K562 (cell line): ENCODE data around the gene MACF1. TPM values are rescaled to one million over a fixed set of nuclear protein-coding genes. Genes with fewer than 3 reads are reported as not detected.

ENCODE experiments used
- ATAC-seq: fragments of 200-7000 bp; cut with Tn5 transposase; 3 replicates; pipeline ENCODE4 v1.9.1; 2020; ENCODE audit warnings: moderate library complexity
- BruUV-seq: library from RNA; stranded (reverse); fragments of 400-500 nt; replicated peaks from 2 replicates; lab custom pipeline; 2021; lab: Mats Ljungman, UMichigan
- CTCF ChIA-PET: fragments of 300-600 bp; formaldehyde crosslinking; extraction: SDS; loops from one replicate; lab custom pipeline; 2021; ENCODE audit warnings: low intra/inter-chr PET ratio; lab: Yijun Ruan, JAX
- POLR2A ChIA-PET: fragments of 300-600, 350-650 bp; sonication (Branson Sonifier 250); formaldehyde crosslinking; extraction: SDS; loops from one replicate; lab custom pipeline; 2021; ENCODE audit warnings: antibody characterized with exemption, inconsistent platforms; lab: Yijun Ruan, JAX
- DNase-seq, 4 experiments: peaks; one replicate each; pipeline versions ENCODE4 v3.0.0 to v3.0.0-alpha.2; 2011 to 2018; ENCODE audit warnings: low spot score in 3 of 4, mixed read lengths in 3 of 4; ENCODE audit errors: extremely low read depth in 1 of 4
- FAIRE-seq: peaks from 2 replicates; lab custom pipeline; 2011; peaks lifted over from hg19 to GRCh38; lab: Jason Lieb, UNC
- H2AFZ ChIP-seq: 2 replicates; pipeline ENCODE4 v1.6.0; 2011; ENCODE audit warnings: low read depth, low read length, control low read depth, inconsistent platforms
- H3K27ac ChIP-seq: fragments of 200-600 bp; 3 replicates; pipeline ENCODE4 v1.8.0; 2011; ENCODE audit warnings: low read depth, mild to moderate bottlenecking, control low read depth, inconsistent platforms, low read length, moderate library complexity, mixed read lengths; ENCODE audit errors: extremely low read depth
- H3K27me3 ChIP-seq, 2 experiments: fragments of 300-600 bp in 1 of 2; 2 replicates in 1 of 2; 3 replicates in 1 of 2; pipeline versions ENCODE4 v1.6.0 to v1.8.0; 2011; ENCODE audit warnings: inconsistent platforms in 2 of 2, low read length in 2 of 2, mild to moderate bottlenecking in 1 of 2, mixed read lengths in 1 of 2, moderate library complexity in 1 of 2; ENCODE audit not compliant: control insufficient read depth in 2 of 2, insufficient read depth in 2 of 2
- H3K36me3 ChIP-seq: fragments of 300-600 bp; 3 replicates; pipeline ENCODE4 v1.8.0; 2011; ENCODE audit warnings: mild to moderate bottlenecking, low read length, inconsistent platforms; ENCODE audit not compliant: control insufficient read depth, insufficient read depth
- H3K4me1 ChIP-seq, 2 experiments: fragments of 200-600 bp in 1 of 2; replicated peaks in 1 of 2; 2 replicates in 1 of 2; 3 replicates in 1 of 2; pipeline versions ENCODE4 v1.5.1 to v1.8.0; 2011; ENCODE audit warnings: inconsistent platforms in 2 of 2, low read length in 2 of 2, mild to moderate bottlenecking in 1 of 2, mixed read lengths in 1 of 2, moderate library complexity in 1 of 2; ENCODE audit not compliant: control insufficient read depth in 2 of 2, insufficient read depth in 2 of 2
- H3K4me2 ChIP-seq: 2 replicates; pipeline ENCODE4 v1.6.1; 2011; ENCODE audit warnings: low read length, control low read depth, inconsistent platforms, mixed read lengths; ENCODE audit not compliant: insufficient read depth
- H3K4me3 ChIP-seq: fragments of 200-600 bp; sonication (generic), shearing (Covaris generic); 2 replicates; pipeline ENCODE4 v1.5.1; 2016; ENCODE audit warnings: control low read depth, inconsistent platforms
- H3K79me2 ChIP-seq: fragments of 200-600 bp; 3 replicates; pipeline ENCODE4 v1.8.0; 2011; ENCODE audit warnings: low read length, inconsistent platforms; ENCODE audit not compliant: control insufficient read depth, insufficient read depth
- H3K9ac ChIP-seq, 2 experiments: 2 replicates each; pipeline versions ENCODE4 v1.6.0 to v1.6.1; 2011; ENCODE audit warnings: low read depth in 2 of 2, low read length in 2 of 2, control low read depth in 1 of 2, inconsistent platforms in 1 of 2, mild to moderate bottlenecking in 1 of 2, mixed read lengths in 1 of 2; ENCODE audit not compliant: insufficient read depth in 1 of 2
- H3K9me1 ChIP-seq: one replicate; pipeline ENCODE4 v1.6.0; 2011; ENCODE audit warnings: inconsistent platforms, mild to moderate bottlenecking, low read length, moderate library complexity; ENCODE audit not compliant: control insufficient read depth, insufficient read depth
- H3K9me3 ChIP-seq: replicated peaks from 2 replicates; pipeline ENCODE4 v1.5.1; 2011; ENCODE audit warnings: low read depth, low read length, inconsistent platforms; ENCODE audit not compliant: control insufficient read depth, insufficient read depth
- H4K20me1 ChIP-seq: replicated peaks from 2 replicates; pipeline ENCODE4 v1.6.1; 2011; ENCODE audit warnings: low read length, inconsistent platforms, mixed read lengths; ENCODE audit not compliant: control insufficient read depth, insufficient read depth
- ASH1L ChIP-seq: fragments of 450-650 bp; IDR thresholded peaks from 2 replicates; pipeline ENCODE4 v1.6.1; 2018; ENCODE audit warnings: borderline replicate concordance, mild to moderate bottlenecking, low read depth; ENCODE audit not compliant: partially characterized antibody
- BCOR ChIP-seq: fragments of 450-650 bp; IDR thresholded peaks from 2 replicates; pipeline ENCODE4 v1.6.1; 2016
- ELK3 ChIP-seq: fragments of 450-650 bp; formaldehyde crosslinking; IDR thresholded peaks from 2 replicates; pipeline ENCODE4 v1.4.0; 2020; ENCODE audit warnings: mild to moderate bottlenecking
- HES1 ChIP-seq: fragments of 450-650 bp; IDR thresholded peaks from 2 replicates; pipeline ENCODE4 v1.6.1; 2016; ENCODE audit warnings: low read depth, mild to moderate bottlenecking, moderate library complexity
- HINFP ChIP-seq: fragments of 450-650 bp; conservative IDR thresholded peaks from 2 replicates; pipeline ENCODE4 v1.6.1; 2016; ENCODE audit warnings: missing genetic modification characterization, low read depth, mild to moderate bottlenecking, control low read depth, missing compliant biosample characterization
- MTA3 ChIP-seq: fragments of 450-650 bp; formaldehyde crosslinking; IDR thresholded peaks from 2 replicates; pipeline ENCODE4 v1.6.1; 2017; ENCODE audit warnings: mild to moderate bottlenecking, borderline replicate concordance
- NR2C2 ChIP-seq, 2 experiments: fragments of 200-800 bp in 1 of 2; sonication (Bioruptor generic) in 1 of 2; sonication (generic) in 1 of 2; formaldehyde crosslinking in 1 of 2; IDR thresholded peaks; 2 replicates each; pipeline versions ENCODE4 v1.6.1 to v1.8.0; 2016 to 2022; ENCODE audit warnings: mild to moderate bottlenecking in 1 of 2, missing compliant biosample characterization in 1 of 2, missing genetic modification characterization in 1 of 2, missing genetic modification reagents in 1 of 2
- SMARCB1 ChIP-seq: IDR thresholded peaks from 2 replicates; pipeline ENCODE4 v1.6.1; 2011; ENCODE audit warnings: improper control_type of control experiment, low read depth; ENCODE audit not compliant: insufficient read length
- SMARCE1 ChIP-seq: fragments of 450-650 bp; IDR thresholded peaks from 2 replicates; pipeline ENCODE4 v1.7.1; 2016; ENCODE audit warnings: mild to moderate bottlenecking
- TOE1 ChIP-seq, 2 experiments: fragments of 450-650 bp in 1 of 2; sonication (generic) in 1 of 2; formaldehyde crosslinking in 1 of 2; IDR thresholded peaks; 2 replicates each; pipeline versions ENCODE4 v1.7.1 to v1.8.0; 2016 to 2022; ENCODE audit warnings: borderline replicate concordance in 2 of 2, mild to moderate bottlenecking in 2 of 2, antibody characterized with exemption in 1 of 2, inconsistent platforms in 1 of 2, low read depth in 1 of 2, missing genetic modification reagents in 1 of 2, moderate library complexity in 1 of 2
- ZNF165 ChIP-seq: fragments of 250-450 bp; sonication (Bioruptor Pico); IDR thresholded peaks from 2 replicates; pipeline ENCODE4 v1.4.0; 2020; ENCODE audit warnings: borderline replicate concordance
- ZNF212 ChIP-seq: fragments of 450-650 bp; formaldehyde crosslinking; IDR thresholded peaks from 2 replicates; pipeline ENCODE4 v1.4.0; 2020; ENCODE audit warnings: mild to moderate bottlenecking
- ZNF740 ChIP-seq, 3 experiments: fragments of 200-800 bp in 1 of 3; sonication (Bioruptor generic) in 1 of 3; sonication (generic) in 1 of 3; formaldehyde crosslinking in 1 of 3; IDR thresholded peaks; 2 replicates each; pipeline versions ENCODE4 v1.6.1 to v1.8.0; 2016 to 2022; ENCODE audit warnings: mild to moderate bottlenecking in 2 of 3, missing compliant biosample characterization in 2 of 3, missing genetic modification characterization in 2 of 3, missing genetic modification reagents in 1 of 3
- ZNF766 ChIP-seq: fragments of 200-800 bp; sonication (Bioruptor generic); conservative IDR thresholded peaks from 2 replicates; pipeline ENCODE4 v1.6.1; 2016; ENCODE audit warnings: missing genetic modification characterization, missing compliant biosample characterization
- ZNF830 ChIP-seq: fragments of 250-450 bp; sonication (Bioruptor Pico); IDR thresholded peaks from 2 replicates; pipeline ENCODE4 v1.5.0; 2021; ENCODE audit warnings: mild to moderate bottlenecking
- WGBS: fragments of 100-300 bp; shearing (Covaris generic); methylation state at CpG from one replicate; pipeline ENCODE4 v1.1.6; 2016; ENCODE audit warnings: low coverage, mixed read lengths; ENCODE audit not compliant: insufficient coverage; ENCODE audit errors: missing lambda C conversion rate; 5-methylcytosine and 5-hydroxymethylcytosine counted together
- in situ Hi-C: fragments of 300-500 bp; cut with MboI; formaldehyde crosslinking; loops from 4 replicates; pipeline ENCODE4 v1.15.0; 2018; ENCODE audit warnings: inconsistent platforms, mixed read lengths
- intact Hi-C: fragments of 100-400 bp; cut with micrococcal nuclease; formaldehyde crosslinking; loops from 2 replicates; pipeline ENCODE4 v1.14.2; 2022
- polyA plus RNA-seq, 8 experiments: library from polyadenylated mRNA; depleted of rRNA in 4 of 8; stranded (reverse) in 5 of 8; unstranded in 3 of 8; fragments of >200 nt; fragmentation: Nextera tagmentation in 2 of 8; fragmentation: Illumina TruSeq in 1 of 8; extraction: Ambion mirVana in 2 of 8; extraction: Trizol in 1 of 8; gene quantifications; 2 replicates each; pipeline versions ENCODE4 v1.2.1 to v1.2.3, GENCODE V29; 2011 to 2014; ENCODE audit warnings: inconsistent platforms in 1 of 8, missing spikeins in 1 of 8
- total RNA-seq, 7 experiments: library from RNA; depleted of rRNA in 6 of 7; stranded (reverse); fragments of >200 nt in 6 of 7; fragmentation: Illumina TruSeq in 2 of 7; extraction: Trizol in 2 of 7; gene quantifications; 2 replicates each; pipeline versions ENCODE4 v1.2.1 to v1.2.3, GENCODE V29; 2011 to 2021; ENCODE audit warnings: low replicate concordance in 1 of 7

Gene MACF1
- total and polyA plus RNA-seq, 9 of the 15 experiments (the other 6 are each of a cell fraction or from before 2014, with no cell fraction given), result 13.2 to 232 (median 112) TPM

DNA sequence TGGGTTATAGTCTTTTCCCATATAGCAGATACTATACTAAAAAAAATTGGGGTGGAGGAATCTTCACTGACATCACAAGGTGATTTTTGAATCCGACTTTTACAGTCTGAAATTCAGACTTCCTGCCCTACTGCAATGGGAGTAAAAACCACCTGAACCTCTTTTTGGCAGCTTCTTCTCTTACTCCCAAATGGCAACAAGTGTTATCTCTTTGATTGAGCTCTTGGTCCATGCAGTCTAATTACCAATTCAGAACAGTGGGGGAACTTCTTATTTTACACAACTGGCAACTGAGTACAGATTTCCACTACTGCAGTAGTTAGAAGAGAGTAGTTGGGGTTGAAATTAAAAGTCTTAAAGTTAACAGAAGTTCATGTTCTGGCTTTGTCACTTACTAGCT, 62.3 kb downstream of the MACF1 start:
- H3K4me1 ChIP-seq, result peaks cover 7 to 20% of the 10 kb centered on the region in 2 experiments; a peak in 3 of 5 replicates
- no TSS peak for BruUV-seq
- H4K20me1 ChIP-seq, result 0 out of 2 replicates have a peak, but pooled peaks cover 6% of the 10 kb centered on the region
- H3K9me3 ChIP-seq, result no peaks in the 10 kb centered on the region
- in situ Hi-C loops, result loop anchor here (10.0 kb wide), 1 partner anchor 268 kb away; no protein-coding TSS in a partner anchor
- POLR2A ChIA-PET, result interaction anchor here (0.5 to 1.1 kb wide), 2 partner anchors 242 to 272 kb away, joined by 3 read pairs; no protein-coding TSS in a partner anchor
- no peak overlapping the region for H3K4me3 ChIP-seq
- no peak for DNase-seq
- CTCF ChIA-PET, result interaction anchor here (0.6 to 2.6 kb wide), 6 partner anchors 74 to 144 kb away, joined by 3 to 10 read pairs (median 4); no protein-coding TSS in a partner anchor
- no peak overlapping the region for H3K4me2 ChIP-seq
- H3K27me3 ChIP-seq, result no peaks in the 10 kb centered on the region
- H2AFZ ChIP-seq, result no peak overlapping the region
- no peak for FAIRE-seq
- ATAC-seq, result no peak
- peaks cover 11% of the 10 kb centered on the region; the same call in 2 of the 3 replicates for H3K36me3 ChIP-seq
- H3K9me1 ChIP-seq, result no peaks in the 10 kb centered on the region
- 57% methylated on average over 1 of the region's 1 CpG for WGBS
- H3K79me2 ChIP-seq, result peaks cover 13% of the 10 kb centered on the region; the same call in 1 of the 3 replicates
- no peak overlapping the region for H3K27ac ChIP-seq
- no peak overlapping the region for H3K9ac ChIP-seq
- intact Hi-C loops, result loop anchor here (1.0 to 2.0 kb wide), 2 partner anchors 121 to 272 kb away; no protein-coding TSS in a partner anchor
- TF ChIP-seq BCOR (no peak), ZNF212 (CRISPR knock-in tag) (no peak), ZNF740 (CRISPR knock-in tag; IDR thresholded peaks at IDR 0.05) (no peak), ZNF740 (tag; IDR thresholded peaks at IDR 0.05) (no peak), TOE1 (IDR thresholded peaks at IDR 0.05; ENCODE audit: borderline replicate concordance) (no peak), TOE1 (CRISPR knock-in tag; IDR thresholded peaks at IDR 0.05; ENCODE audit: borderline replicate concordance, low read depth) (no peak), ZNF766 (CRISPR knock-in tag) (no peak), NR2C2 (CRISPR knock-in tag; IDR thresholded peaks at IDR 0.05) (no peak), NR2C2 (tag; IDR thresholded peaks at IDR 0.05) (no peak), ZNF165 (CRISPR knock-in tag) (no peak), HES1 (no peak), SMARCB1 (no peak), MTA3 (no peak), ELK3 (no peak), ZNF830 (no peak), SMARCE1 (no peak), ASH1L (no peak), HINFP (tag) (no peak)
